ENCODE results near the gene SRA1.

DNA sequence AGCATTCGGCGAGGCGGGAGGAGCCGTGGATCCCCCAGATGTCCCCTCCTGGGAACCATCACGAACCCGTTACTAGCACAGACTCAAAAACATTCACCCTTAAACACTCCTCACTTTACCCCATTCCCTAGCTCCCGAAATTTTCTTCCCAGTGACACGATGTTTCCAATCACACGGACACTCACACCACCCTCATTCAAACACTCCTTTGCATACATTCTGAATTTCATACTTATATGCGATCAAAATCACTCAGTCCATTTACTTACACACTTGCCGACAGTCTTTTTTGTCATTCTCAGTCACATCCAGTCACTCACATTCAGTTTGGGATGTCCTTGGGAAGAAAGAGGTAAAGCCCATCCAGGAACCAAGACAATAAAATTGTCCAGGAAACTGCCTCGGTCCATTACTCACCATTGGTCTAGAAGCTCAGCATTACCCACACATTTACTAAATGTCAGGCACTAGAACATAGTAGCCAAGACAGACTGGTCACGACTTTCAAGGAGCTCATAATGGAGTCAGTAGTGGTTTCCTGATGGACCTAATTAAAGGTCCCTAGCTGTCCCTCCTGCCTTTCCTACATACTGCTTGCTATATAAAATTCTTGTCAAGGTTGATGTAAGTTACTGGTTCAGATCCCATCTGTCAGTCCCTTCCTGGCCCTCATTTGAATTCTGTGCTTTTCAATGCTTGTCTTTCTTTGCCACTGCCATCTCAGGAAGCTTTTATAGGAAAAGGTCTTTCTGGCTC is 7.9 kb upstream of the SRA1 start:
- TF ChIP-seq GATA3 (IDR thresholded peaks at IDR 0.05; ENCODE audit: low read depth, low read length) (no peak), GATA2 (IDR thresholded peaks at IDR 0.05; ENCODE audit: low read depth, low read length) (no peak)
